Activated CD4-positive, alpha-beta T cell treated with anti-CD3 and anti-CD28 coated beads, Interleukin-2, Interleukin-6, amounts not matched to agents 100 ng/mL and 50 ng/mL, durations not matched to agents 16 hours and 8 hours (primary cell): ENCODE results near the gene PHEX.

ENCODE experiments used
- DNase-seq: peaks from one replicate; pipeline ENCODE4 v3.0.0-alpha.2; 2020

PHEX gene

DNA sequence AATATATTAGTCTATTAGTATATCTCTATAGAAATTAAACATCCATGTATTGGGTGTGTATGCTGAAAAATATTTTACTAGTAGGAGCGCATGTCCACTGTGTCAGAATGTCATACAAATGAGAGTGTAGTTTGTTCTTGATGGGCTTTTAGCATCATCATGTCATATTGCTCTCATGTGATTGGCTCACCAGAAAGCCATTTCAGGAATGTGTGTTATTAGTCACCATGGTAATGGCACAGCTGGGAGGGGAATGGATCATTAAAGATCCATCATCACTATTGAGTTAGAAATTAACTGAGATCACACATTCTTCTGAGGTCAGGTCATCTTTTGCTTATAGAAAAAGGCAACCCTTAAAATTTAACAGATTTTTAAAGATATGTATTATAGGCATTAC, 77.3 kb downstream of the PHEX start:
- no peak for DNase-seq

DNA sequence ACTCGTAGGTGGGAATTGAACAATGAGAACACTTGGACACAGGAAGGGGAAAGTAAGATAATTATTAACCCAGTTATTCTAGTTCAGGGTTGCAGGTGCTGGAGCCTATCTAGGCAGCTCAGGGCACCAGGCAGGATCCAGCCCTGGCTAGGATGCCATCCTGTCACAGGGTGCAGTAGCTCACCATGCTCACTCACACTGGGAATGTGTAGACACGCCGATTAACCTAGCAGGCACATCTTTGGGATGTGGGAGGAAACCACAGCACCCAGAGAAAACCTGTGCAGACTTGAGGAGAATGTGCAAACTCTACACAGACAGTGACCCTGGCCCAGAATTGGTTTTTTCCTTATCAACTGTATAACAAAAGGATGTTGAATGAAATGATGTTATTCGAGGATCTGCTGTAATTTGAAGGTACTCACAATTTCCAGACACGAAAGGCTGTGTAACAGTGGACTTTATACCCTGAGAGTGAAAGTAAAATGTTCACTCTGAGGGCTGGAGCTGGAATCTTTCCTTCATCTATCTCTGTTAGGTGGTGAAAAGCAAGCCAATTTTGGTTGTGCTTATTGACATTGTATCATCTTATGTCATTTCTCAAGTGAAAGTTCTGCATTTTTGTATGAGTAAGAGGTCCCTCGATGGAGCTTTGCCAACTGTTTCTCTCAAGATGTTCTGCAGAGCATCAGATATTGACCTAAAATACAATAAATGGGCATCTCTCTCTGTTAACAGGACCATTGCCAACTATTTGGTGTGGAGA, 78.8 kb downstream of the PHEX start:
- no peak for DNase-seq

DNA sequence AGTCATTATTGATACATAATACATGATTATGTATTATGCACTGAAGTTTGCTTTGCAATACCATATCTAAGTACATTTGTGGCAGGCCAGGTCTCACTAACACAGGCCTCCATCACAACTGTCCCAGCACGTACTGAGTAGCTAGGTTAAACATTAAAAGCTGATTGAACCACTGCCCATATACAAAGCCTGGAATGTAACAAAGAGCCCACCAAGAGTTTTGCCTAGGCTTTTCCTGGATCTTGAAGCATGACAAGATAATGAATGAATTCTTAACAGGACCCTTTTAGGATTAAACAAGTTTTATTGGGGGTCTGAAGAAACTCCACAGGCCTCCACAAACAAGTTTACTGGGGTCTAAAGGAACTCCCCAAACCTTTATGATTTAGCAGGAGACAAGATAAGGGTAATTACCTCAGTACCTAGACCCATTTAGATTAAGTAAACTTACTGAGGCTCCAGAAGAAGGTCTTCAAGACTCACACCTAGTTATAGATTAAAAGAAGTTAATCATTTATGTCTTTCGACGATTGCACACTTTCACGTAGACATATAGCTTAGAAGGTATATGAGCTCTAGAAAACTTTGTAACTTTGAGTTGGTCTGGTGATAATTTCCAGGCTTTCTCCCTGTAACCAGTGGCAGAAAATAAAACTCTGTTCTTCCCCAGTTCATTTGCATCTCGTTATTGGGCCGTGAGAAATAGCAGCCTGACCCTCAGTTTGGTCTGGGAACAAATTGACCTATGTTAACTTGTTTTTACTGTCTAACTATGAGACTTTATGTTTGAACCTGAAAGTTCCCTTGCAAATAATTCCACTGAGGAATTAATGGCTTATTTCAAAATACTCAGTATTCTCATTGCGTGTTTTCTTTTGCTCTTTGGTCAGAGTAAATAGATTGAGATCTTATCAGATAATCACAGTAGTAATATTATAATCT, 84.8 kb downstream of the PHEX start:
- no peak for DNase-seq

DNA sequence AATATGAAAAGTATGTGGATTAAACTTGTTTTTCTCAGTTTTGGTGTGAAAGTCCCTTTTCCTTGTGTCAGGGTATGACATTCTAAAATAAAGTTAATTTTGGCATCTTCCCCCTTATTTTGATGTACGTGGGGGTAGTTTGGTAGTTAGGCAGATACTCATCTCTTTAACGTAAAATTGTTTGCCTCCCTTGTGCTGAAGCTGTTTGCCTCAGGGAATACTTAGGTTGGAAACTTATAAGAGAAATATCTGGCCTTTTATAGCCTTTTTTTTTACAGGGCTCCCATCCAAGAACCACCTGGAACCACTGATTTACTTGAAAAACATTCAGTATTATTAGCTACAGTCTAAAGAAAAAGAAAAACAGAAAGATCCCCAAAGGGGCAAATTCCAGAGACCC, 85.5 kb downstream of the PHEX start:
- DNase-seq: no peak

DNA sequence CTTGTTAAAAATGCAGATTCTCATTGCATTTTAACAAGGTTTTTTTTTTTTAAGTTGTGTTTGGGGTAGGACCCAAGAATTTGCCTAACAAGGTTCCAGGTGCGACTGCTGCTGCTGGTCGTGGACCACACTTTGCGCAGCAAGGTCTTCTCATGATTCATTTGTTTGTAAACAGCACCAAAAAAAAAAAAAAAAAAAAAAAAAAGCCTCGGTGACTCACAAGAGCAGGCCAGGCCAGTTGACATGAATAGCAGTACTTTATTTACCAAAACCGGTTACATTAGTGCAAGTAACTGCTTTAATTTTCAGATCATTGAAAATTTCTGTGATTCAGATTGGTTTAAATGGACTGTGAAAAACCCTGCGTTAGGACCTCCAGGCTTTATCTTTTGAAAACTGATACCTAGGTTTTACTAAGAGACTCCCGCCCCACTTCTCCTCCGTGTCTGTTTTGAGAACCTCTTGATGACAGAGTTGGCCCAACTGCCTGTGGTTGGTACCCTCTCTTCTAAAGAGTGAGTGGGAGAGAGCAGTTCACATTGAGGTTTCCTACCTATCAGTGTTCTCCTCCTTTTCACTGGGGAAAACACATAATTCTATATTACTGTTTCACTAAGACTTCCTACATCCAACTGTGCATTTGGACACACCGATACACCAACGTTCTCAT, 86.2 kb downstream of the PHEX start:
- no peak for DNase-seq

DNA sequence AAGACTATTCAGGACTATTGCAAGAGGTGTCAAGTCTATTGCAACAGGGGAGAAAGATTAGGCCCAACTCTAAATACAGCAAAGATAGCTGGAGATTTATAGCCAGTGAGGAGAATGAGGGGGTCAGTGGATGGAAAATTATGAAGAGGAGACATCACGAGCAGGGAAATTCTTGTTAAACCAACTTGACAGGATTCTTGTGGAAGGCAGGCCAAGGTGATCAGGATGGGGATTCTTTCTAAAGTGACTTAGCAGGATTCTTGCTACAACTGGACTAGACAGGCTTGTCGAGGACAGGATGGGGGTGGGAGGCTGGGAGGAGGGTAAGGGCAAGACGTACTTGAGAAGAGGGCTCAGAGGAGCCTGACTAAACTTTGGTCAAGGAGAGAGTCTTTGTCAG, 89.0 kb downstream of the PHEX start:
- no peak for DNase-seq

DNA sequence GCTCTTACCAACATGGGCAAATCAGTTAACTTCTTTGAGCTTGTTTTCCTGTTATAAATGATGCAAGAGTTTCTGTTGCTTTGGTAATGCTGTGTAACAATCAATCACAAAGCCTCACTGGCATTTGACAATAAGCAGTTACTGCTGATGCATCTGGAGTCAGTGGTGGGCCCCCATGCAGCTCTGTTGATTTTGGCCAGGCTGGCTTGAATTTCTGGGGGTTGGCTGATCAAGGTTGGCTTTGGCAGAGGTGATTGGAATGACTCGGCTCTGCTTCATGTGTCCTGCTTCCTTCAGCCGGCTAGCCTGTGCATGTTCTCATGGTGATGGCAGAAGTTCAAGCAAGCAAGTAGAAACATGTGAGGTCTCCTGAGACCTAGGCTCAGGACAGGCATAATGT, 90.4 kb downstream of the PHEX start:
- DNase-seq: no peak

DNA sequence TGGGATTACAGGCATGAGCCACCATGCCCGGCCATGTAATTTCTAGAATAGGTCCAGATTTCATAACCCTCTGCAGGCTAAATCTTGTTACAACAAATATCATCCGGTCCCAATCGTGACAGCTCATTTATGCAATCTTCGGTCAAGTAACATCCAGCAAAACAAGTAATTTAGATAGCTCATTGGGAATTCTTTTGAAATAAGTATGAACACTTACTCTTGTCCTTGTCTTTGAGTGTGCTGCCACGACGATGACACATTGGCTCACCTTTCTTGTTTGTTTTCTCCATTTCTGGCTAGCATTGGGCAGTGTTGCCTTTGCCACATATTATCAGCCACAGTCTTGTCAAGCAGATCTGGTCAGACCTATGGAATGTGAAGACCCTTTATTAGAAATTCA, 92.0 kb downstream of the PHEX start:
- DNase-seq: no peak

DNA sequence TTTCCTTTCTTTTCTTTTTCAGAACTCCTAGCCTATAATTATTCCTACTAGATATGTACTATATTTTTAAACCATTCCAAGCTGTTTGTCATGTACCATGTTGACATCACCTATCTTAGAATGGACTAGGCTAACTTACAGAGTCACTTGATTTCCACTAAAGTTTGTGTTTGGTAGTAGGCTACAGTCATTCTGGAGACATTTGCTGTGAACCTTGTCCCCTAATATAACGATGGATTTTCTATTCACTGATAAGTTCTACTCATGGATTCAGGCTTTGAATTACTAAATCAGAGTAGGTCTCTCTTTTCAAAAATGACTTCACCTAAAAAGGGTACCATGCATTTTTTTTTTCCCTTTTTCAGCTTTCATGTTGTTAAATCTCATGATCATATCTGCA, 93.4 kb downstream of the PHEX start:
- DNase-seq: no peak

DNA sequence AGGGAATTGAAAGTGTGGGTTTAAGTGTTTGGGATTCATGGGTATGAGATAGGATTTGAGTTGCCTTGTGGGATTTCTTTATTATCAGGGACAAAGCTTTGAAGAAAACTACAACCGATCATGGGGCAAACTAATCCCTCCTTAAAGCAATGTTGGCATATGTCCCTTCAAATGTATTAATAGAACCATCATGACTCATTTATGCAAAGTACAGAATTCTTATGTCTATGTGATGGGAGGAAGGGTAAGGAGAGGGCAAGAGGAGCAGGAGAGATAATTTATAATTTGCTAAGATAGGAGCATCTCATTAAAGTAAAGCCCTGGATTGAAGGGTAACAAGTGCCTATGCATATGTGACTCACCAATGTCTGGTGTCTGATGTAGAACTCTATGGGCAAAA, 94.2 kb downstream of the PHEX start:
- DNase-seq: no peak

DNA sequence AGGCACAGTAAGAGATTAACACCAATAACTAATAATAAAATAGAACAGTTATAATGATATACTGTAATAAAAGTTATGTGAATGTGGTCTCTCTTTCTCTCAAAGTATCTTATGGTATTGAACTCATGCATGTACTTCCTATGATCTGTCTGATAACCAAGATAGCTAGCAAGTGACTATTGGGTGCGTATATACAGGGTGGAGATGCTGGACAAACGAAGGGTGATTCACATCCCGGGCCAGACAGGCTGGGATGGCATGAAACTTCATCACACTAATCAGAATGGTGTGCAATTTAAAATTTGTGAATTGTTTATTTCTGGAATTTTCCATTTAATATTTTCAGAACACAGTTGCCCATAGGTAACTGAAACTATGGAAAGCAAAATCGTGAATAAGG, 96.8 kb downstream of the PHEX start:
- no peak for DNase-seq

DNA sequence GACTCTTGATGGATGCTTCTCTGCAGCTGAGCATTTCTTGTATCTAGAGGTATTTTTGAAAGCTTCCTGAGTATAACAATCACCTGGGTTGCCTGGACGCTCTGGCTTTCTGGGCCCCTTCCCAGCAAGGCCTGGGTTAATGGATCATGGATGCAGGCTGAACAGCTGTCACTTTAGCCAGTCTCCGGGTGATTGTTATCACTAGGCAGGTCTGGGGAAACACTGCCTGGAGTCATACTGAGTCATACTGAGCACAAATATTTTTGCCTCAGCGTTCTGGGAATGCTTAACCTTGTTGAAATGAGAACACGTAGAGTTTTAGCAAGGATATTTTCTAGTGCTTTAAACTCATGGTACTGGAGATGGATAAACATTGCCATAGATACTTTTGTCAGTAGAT, 102.6 kb downstream of the PHEX start:
- no peak for DNase-seq

DNA sequence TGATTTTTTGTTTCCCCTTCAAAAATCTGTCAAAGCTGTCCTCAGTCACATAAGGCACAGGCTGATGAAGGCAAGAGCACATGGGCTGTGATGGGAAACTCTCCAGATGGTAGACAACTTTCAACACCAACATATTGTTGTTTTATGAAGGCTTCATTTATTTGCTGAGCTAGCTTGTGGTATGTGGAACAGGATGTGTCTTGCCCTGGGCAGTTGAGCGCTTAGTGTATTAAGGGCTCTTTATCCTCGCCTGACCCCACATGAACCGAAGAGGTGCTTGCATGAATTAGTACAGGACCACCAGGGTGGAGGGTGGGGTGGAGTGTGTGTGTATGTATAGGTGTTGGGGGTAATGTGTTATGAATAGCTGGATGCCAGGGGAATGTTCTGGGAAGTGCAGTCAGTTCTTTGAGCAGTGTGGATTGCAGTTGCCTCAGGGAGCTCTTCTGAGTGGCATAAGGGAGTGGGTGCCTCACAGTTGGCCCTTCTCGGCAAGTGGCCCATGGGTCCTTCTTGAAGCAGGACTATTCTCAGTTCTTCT, 103.1 kb downstream of the PHEX start:
- DNase-seq: no peak

DNA sequence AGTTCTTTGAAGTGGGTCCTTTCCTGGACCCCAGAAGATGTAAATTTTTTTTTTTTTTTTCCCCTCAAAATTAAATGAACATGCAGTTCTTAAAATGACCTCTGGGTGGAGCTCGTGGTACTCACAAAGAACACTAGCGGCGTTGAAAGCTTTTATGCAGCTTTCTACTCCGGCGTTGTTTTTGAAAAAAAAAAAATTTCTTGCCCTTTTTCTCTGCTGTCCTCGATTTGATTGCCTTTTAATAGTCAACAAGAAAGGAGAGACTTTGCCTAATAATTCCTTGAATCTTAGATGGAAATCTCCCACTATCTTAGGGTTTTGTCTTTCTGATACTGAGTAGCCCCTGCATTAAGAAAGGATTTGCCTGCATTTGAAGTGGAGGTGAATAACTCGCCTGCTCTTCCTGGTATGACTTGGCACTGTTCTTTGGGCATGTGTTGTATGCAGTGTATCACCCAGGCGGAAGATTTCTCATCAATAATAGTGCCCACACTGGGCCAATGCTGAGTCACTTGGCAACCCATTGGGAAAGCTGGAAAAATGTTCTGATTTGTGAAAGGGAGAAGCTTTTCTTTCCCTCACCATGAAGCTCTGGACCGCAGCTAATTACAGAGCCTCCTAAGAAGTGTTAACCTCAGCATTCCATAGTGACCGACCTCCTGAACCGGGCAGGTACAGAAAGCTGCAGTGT, 104.0 kb downstream of the PHEX start:
- DNase-seq: peak; percentile 57

DNA sequence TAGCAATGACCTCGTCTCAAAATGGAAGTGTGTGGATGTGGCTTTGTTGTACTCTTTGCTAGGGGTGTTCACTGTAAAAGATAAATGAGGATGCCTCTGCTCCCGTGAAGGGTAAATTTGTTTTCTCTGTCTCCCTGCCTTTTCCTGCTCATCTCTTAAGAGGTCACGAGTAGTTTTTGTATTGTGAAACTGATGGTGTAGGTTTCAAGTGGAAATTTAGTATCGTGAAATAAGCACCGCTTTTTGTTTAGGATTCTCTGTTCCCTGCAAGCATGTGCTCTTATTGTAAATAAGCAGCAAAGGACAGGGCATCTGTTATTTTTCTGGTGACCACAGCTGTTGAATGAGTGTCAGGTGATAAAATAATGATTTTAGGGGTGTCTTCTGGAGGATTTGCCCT, 104.6 kb downstream of the PHEX start:
- no peak for DNase-seq

DNA sequence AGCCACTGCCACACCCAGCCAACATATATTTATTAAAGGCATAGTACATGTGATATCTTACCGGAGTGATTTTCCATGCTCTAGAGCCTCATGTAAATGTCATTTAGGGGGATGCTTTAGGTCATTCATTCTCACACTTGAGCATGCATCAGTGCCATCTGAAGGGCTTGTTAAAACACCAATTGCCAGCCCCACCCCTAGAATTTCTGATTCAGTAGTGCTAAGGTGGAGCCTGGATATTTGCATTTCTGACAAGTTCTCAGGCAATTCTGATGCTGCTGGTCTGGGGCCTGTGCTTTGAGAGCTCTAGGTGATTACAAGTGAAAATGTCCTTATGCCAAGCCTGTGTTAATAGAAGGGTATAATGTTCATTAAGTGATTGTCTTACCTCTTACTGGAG, 107.7 kb downstream of the PHEX start:
- DNase-seq: no peak

DNA sequence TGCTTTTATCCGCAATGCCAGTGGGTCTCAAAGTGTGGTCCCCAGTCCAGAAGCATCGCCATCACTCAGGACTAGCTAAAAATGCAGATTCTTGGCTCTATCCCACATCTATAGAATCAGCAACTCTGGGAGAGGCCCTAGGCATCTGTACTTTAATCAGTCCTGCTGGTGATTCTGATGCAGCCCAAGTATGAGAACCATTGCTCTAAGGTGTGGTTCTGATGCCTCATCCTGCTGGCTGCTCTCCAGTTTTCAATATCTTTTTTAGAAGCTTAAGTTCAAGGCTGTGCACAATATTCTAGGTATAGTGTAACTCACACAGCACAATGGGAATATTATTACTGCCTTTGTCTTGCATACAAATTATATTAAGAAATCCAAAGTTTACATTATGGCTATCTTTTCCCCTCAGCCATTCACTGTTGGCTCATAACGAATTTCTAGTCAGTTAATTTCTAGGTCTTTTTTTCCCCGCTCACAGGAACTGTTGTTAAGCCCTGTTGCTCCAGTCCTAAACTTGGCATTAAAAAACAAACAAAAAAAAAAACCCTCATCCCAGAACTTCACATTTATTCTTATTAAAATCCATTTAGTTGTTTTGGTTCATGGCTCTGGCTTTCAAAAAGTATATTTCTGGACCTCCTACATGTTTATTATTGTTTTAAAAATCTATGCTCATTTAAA, 109.1 kb downstream of the PHEX start:
- no peak for DNase-seq

DNA sequence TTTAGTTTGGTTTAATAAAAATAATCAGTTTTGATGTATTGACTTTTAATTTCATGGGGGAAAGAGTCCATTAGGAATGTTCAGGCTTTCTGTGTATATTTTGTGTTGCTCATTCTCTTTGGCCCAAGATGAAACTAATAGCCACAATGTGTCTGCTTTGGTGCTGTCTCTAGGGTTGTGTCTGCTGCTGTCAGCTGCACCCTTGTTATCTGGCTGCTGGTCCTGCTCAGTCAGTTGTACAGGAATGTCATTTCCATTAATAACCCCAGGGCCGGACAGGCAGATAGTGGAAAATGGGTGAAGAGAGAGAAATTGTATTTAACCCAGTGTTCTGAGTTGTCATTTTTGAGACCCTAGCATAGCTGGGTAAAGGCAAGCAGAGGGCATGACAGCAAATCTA, 115.1 kb downstream of the PHEX start:
- no peak for DNase-seq

DNA sequence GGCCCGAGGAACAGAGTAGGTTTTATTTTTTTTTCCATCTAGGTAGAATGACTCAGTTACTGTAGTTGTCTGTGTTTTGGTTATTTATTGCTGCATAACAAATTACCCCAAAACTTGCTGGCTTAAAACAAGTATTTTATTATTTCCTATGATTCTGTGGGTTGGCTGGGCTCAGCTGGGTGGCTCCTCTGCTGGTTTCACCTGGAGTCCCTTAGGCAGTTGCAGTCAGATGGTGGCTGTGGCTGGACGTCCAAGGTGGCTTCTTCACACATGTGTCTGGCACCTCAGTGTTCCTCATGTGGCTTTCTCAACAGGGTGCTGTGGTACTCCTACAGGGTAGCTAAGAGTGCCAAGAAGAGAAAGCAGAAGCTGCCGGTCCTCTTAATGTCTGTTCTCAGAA, 115.8 kb downstream of the PHEX start:
- no peak for DNase-seq

DNA sequence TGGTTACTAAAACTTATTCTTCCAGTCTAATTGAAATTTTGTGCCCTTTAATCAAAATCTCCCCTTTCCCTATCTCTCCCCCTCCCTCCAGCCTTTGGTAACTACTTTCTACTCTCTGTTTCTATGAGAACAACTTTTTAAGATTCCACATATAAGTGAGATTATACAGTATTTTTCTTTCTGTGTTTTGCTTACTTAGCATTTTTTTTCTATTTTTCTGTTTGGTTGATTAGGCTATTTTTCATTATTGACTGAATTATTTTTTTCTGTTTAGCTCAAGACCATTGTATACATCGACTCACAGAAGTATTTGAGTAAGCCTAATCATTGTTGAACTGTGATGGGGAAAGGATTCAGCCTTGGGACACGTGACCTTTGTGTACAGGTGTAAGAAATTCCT, 116.4 kb downstream of the PHEX start:
- no peak for DNase-seq

DNA sequence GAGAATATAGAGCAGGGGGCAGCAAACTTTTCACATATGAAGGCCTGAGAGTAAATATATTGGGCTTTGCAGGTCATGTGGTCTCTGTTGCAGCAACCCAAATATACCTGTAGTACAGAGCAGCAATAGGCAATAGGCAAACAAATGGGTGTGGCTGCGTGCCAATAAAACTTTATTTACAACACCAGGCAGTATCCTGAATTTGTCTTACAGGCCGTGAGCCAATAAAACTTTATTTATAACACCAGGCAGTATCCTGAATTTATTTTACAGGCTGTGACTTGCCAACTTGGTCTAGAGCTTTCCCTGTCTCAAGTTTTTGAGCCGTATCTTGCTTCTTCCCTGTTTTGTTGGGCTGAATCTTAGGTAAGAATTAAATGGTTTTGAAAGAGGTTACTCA, 118.2 kb downstream of the PHEX start:
- no peak for DNase-seq

DNA sequence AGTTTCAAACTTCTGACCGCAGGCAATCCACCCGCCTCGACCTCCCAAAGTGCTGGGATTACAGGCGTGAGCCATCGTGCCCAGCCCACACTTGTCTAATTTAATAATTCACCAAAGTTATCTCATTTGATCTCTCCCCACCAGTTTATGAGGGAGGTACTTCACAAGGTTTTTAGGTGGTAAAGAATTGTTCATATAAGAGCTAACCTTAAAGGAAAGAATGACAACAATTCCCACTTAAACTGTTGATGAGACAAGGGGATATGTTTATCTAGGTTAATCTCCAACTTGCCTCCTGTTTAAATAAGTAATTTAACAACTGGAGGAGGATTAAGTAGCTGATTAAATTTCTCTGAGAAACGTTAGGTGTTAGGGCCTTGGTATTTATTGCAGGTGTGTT, 123.0 kb downstream of the PHEX start:
- no peak for DNase-seq
